ENCODE data around the gene PRKG2. TPM values are rescaled to one million over a fixed set of nuclear protein-coding genes. Genes with fewer than 3 reads are reported as not detected.

PRKG2 gene
- total RNA-seq, 4 donors from 2014 or later = 0.91 to 6.5 (median 2.8) TPM

GRCh38 chr4:81204571-81204970, 10.5 kb downstream of the PRKG2 start:
- Histone ChIP-seq H3K9me3 (no peaks in the 10 kb centered on the region), H3K4me3 (no peak overlapping the region), H3K27me3 (peaks cover 0 to 7% (median 0%) of the 10 kb centered on the region in 4 donors), H3K4me1 (no peaks in the 10 kb centered on the region), H3K36me3 (no peaks in the 10 kb centered on the region), H3K27ac (no peak overlapping the region)
- intact Hi-C loops (cut with DNase I) = no loop called here
- no peak for DNase-seq
- TF ChIP-seq POLR2A (IDR thresholded peaks at IDR 0.05) (no peak), CTCF (IDR thresholded peaks at IDR 0.05) (no peak)
- 77 to 87% methylated on average over 6 to 9 of the region's 9 CpGs for WGBS, 2 donors

- DNase-seq = no peak
- no peaks in the 10 kb centered on the region for H3K27me3 ChIP-seq
- H3K27ac ChIP-seq = no peak overlapping the region
- H3K9me3 ChIP-seq = no peaks in the 10 kb centered on the region
- no peak for TF ChIP-seq POLR2A (IDR thresholded peaks at IDR 0.05)
- no peak for TF ChIP-seq CTCF (IDR thresholded peaks at IDR 0.05)
- H3K4me3 ChIP-seq = no peak overlapping the region
- intact Hi-C loops (cut with DNase I) = no loop called here
- H3K36me3 ChIP-seq = no peaks in the 10 kb centered on the region
- no peaks in the 10 kb centered on the region for H3K4me1 ChIP-seq
These were observed 15.2 kb downstream of the PRKG2 start for GRCh38 chr4:81199831-81200230.

GRCh38 chr4:81198609-81199008, 16.4 kb downstream of the PRKG2 start:
- no peak overlapping the region for H3K4me3 ChIP-seq
- H3K27ac ChIP-seq = no peak overlapping the region
- intact Hi-C loops (cut with DNase I) = no loop called here
- no peak for DNase-seq
- no peaks in the 10 kb centered on the region for H3K27me3 ChIP-seq
- TF ChIP-seq POLR2A (IDR thresholded peaks at IDR 0.05) (no peak), CTCF (IDR thresholded peaks at IDR 0.05) (no peak)
- WGBS, 2 donors = 67 to 87% methylated on average over 1 of the region's 1 CpG
- no peaks in the 10 kb centered on the region for H3K9me3 ChIP-seq
- no peaks in the 10 kb centered on the region for H3K4me1 ChIP-seq
- H3K36me3 ChIP-seq = no peaks in the 10 kb centered on the region

GRCh38 chr4:81197864-81198524, 17.0 kb downstream of the PRKG2 start:
- no peaks in the 10 kb centered on the region for H3K9me3 ChIP-seq
- intact Hi-C loops (cut with DNase I) = no loop called here
- no peaks in the 10 kb centered on the region for H3K36me3 ChIP-seq
- DNase-seq = no peak
- H3K4me1 ChIP-seq = no peaks in the 10 kb centered on the region
- TF ChIP-seq CTCF (IDR thresholded peaks at IDR 0.05) = no peak
- no peak for TF ChIP-seq POLR2A (IDR thresholded peaks at IDR 0.05)
- no peak overlapping the region for H3K4me3 ChIP-seq
- H3K27ac ChIP-seq = no peak overlapping the region
- 34 to 41% methylated on average over 4 of the region's 4 CpGs for WGBS, 2 donors
- H3K27me3 ChIP-seq = no peaks in the 10 kb centered on the region

- intact Hi-C loops (cut with DNase I) = no loop called here
- 66 to 68% methylated on average over 3 of the region's 3 CpGs for WGBS, 2 donors
- Histone ChIP-seq H3K4me1 (no peaks in the 10 kb centered on the region), H3K27ac (no peak overlapping the region), H3K4me3 (no peak overlapping the region), H3K27me3 (no peaks in the 10 kb centered on the region), H3K36me3 (no peaks in the 10 kb centered on the region), H3K9me3 (no peaks in the 10 kb centered on the region)
- no peak for TF ChIP-seq CTCF (IDR thresholded peaks at IDR 0.05)
- no peak for TF ChIP-seq POLR2A (IDR thresholded peaks at IDR 0.05)
- no peak for DNase-seq
These were observed 18.8 kb downstream of the PRKG2 start for GRCh38 chr4:81196126-81196650.

Data from esophagus squamous epithelium (tissue), 5 donors.